Epithelial cell of esophagus (primary cell): ENCODE results near the gene BRD9.

Experiments used
- DNase-seq: peaks from one replicate; pipeline ENCODE4 v3.0.0; 2010; ENCODE audit warnings: low read depth
- H3K4me3 ChIP-seq: 2 replicates; pipeline ENCODE4 v1.5.1; 2011; ENCODE audit warnings: mild to moderate bottlenecking, low read length, control low read depth
- CTCF ChIP-seq: IDR thresholded peaks from 2 replicates; pipeline ENCODE4 v1.5.1; 2011; ENCODE audit warnings: low read depth, mild to moderate bottlenecking, low read length, control low read depth, inconsistent platforms; ENCODE audit not compliant: insufficient read depth; ENCODE audit errors: missing control alignments

BRD9 gene

GRCh38 chr5:927172-928015 is 34.8 kb upstream of the BRD9 start:
- TF ChIP-seq CTCF: no peak
- DNase-seq: no peak

GRCh38 chr5:926417-927171 is 34.0 kb upstream of the BRD9 start:
- peak; percentile 6 for DNase-seq
- no peak overlapping the region for H3K4me3 ChIP-seq
- TF ChIP-seq CTCF: no peak

More at GRCh38 chr5:927172-928015, 34.8 kb upstream of the BRD9 start:
- no peak overlapping the region for H3K4me3 ChIP-seq

- peak; percentile 80 for TF ChIP-seq CTCF
- DNase-seq: peak; percentile 68
- no peak overlapping the region for H3K4me3 ChIP-seq
These were observed 30.8 kb upstream of the BRD9 start for GRCh38 chr5:923281-923873.

GRCh38 chr5:922436-923280 is 30.1 kb upstream of the BRD9 start:
- no peak overlapping the region for H3K4me3 ChIP-seq
- no peak for TF ChIP-seq CTCF
- DNase-seq: no peak

GRCh38 chr5:921456-922435 is 29.1 kb upstream of the BRD9 start:
- no peak overlapping the region for H3K4me3 ChIP-seq
- TF ChIP-seq CTCF: no peak
- DNase-seq: no peak
